Small intestine (tissue), 7 donors: ENCODE measurements around the gene PTH2. TPM values are rescaled to one million over a fixed set of nuclear protein-coding genes. Genes with fewer than 3 reads are reported as not detected.
A peak's percentile ranks its signal among the peaks of the same experiment; 100 is the strongest.
"Not testable (repeated sequence)": the region's sequence is repeated elsewhere in the genome, so short reads cannot be mapped to it uniquely, and the experiment has no call there.

ENCODE experiments used
- DNase-seq, 2 donors: peaks; one replicate each; pipeline versions ENCODE4 v3.0.0 to v3.0.0-alpha.2; 2013
- FAIRE-seq: peaks from 2 replicates; lab custom pipeline; 2012; peaks lifted over from hg19 to GRCh38; lab: Jason Lieb, UNC
- H3K27ac ChIP-seq, 3 donors: one replicate each; pipeline ENCODE4 v1.5.1; 2013; ENCODE audit warnings: low read length in 2 of 3, mild to moderate bottlenecking in 2 of 3, control low read depth in 1 of 3, inconsistent platforms in 1 of 3, low read depth in 1 of 3, moderate library complexity in 1 of 3
- H3K27me3 ChIP-seq, 3 donors: one replicate each; pipeline ENCODE4 v1.6.1; 2013; ENCODE audit warnings: low read length in 3 of 3, inconsistent platforms in 1 of 3; ENCODE audit not compliant: control insufficient read depth in 3 of 3, insufficient read depth in 3 of 3
- H3K36me3 ChIP-seq, 3 donors: one replicate each; pipeline ENCODE4 v1.6.1; 2013; ENCODE audit warnings: low read length in 3 of 3, inconsistent platforms in 1 of 3, low read depth in 1 of 3, mild to moderate bottlenecking in 1 of 3, moderate library complexity in 1 of 3; ENCODE audit not compliant: control insufficient read depth in 3 of 3, insufficient read depth in 2 of 3
- H3K4me1 ChIP-seq, 3 donors: one replicate each; pipeline ENCODE4 v1.6.1; 2013; ENCODE audit warnings: low read length in 2 of 3, inconsistent platforms in 1 of 3, low read depth in 1 of 3, mild to moderate bottlenecking in 1 of 3, moderate library complexity in 1 of 3; ENCODE audit not compliant: control insufficient read depth in 3 of 3, insufficient read depth in 2 of 3
- H3K4me3 ChIP-seq, 3 donors: one replicate each; pipeline ENCODE4 v1.5.1; 2013; ENCODE audit warnings: low read length in 3 of 3, control low read depth in 1 of 3, inconsistent platforms in 1 of 3, low read depth in 1 of 3, mild to moderate bottlenecking in 1 of 3, moderate library complexity in 1 of 3
- H3K9me3 ChIP-seq, 2 donors: one replicate each; pipeline ENCODE4 v1.6.1; 2013; ENCODE audit warnings: low read depth in 1 of 2, low read length in 1 of 2; ENCODE audit not compliant: control insufficient read depth in 2 of 2, insufficient read depth in 1 of 2
- WGBS, 3 donors: extraction: QIAGEN DNeasy Blood & Tissue Kit; methylation state at CpG; one replicate each; pipeline ENCODE4 v1.1.7; 2013; 5-methylcytosine and 5-hydroxymethylcytosine counted together
- polyA plus RNA-seq, 4 donors: library from polyadenylated mRNA; stranded (reverse) in 3 of 4; unstranded in 1 of 4; fragments of 200-250 nt in 3 of 4; fragments of 120-200 nt in 1 of 4; gene quantifications; one replicate each; pipeline versions ENCODE4 v1.2.1 to v1.2.3, GENCODE V29; 2013
- donor health status: healthy with polysubstance abuse.
- donor health status: control.
- donor health status: control.
- donor health status: Bipolar disorder and iron deficiency.
- donor health status: healthy.

The PTH2 gene
- polyA plus RNA-seq, 4 donors, result not detected

- Histone ChIP-seq H3K36me3 (peaks cover 0 to 80% (median 16%) of the 10 kb centered on the region in 3 donors), H3K4me3 (no peak overlapping the region), H3K27me3 (no peaks in the 10 kb centered on the region), H3K9me3 (no peaks in the 10 kb centered on the region), H3K27ac (no peak overlapping the region), H3K4me1 (no peaks in the 10 kb centered on the region)
- WGBS, 3 donors, result 91 to 94% (median 94%) methylated on average over 34 to 39 of the region's 39 CpGs
- no peak for DNase-seq
- no peak for FAIRE-seq
Observed at GRCh38 chr19:49463960-49464740, 40.9 kb upstream of the PTH2 start.

- Histone ChIP-seq H3K9me3 (no peaks in the 10 kb centered on the region), H3K27me3 (no peaks in the 10 kb centered on the region), H3K27ac (no peak overlapping the region), H3K36me3 (peaks cover 0 to 80% (median 16%) of the 10 kb centered on the region in 3 donors), H3K4me3 (no peak overlapping the region), H3K4me1 (no peaks in the 10 kb centered on the region)
- 87 to 96% (median 88%) methylated on average over 11 to 12 of the region's 12 CpGs for WGBS, 3 donors
- no peak for DNase-seq
- no peak for FAIRE-seq
Observed at GRCh38 chr19:49462492-49462891, 39.3 kb upstream of the PTH2 start.

DNA sequence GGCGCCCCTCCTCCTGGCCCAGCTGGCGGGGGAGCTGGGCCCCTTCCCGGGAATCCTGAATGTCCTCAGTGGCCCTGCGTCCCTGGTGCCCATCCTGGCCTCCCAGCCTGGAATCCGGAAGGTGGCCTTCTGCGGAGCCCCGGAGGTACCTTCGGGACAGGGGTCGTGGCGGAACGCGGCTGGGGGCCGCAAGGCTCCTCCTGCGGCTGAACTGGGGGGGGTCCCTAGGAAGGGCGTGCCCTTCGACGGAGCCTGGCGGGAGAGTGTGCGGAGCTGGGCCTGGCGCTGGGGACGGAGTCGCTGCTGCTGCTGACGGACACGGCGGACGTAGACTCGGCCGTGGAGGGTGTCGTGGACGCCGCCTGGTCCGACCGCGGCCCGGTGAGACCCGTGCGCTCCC is 38.4 kb upstream of the PTH2 start:
- 97 to 99% (median 98%) methylated on average over 28 to 37 of the region's 37 CpGs for WGBS, 3 donors
- Histone ChIP-seq H3K4me3 (no peak overlapping the region), H3K27ac (no peak overlapping the region), H3K9me3 (no peaks in the 10 kb centered on the region), H3K27me3 (no peaks in the 10 kb centered on the region), H3K36me3 (peaks cover 0 to 81% (median 16%) of the 10 kb centered on the region in 3 donors), H3K4me1 (no peaks in the 10 kb centered on the region)
- no peak for FAIRE-seq
- no peak for DNase-seq

GRCh38 chr19:49461130-49461529 is 37.9 kb upstream of the PTH2 start:
- H3K27ac ChIP-seq, H3K27me3 ChIP-seq, FAIRE-seq, H3K4me3 ChIP-seq, H3K4me1 ChIP-seq, H3K9me3 ChIP-seq, DNase-seq: not testable (repeated sequence)
- 0% methylated on average over 1 of the region's 1 CpG; no CpG with 5 or more reads in 1 of the 3 donors for WGBS, 3 donors
- H3K36me3 ChIP-seq, result peaks cover 0 to 80% (median 15%) of the 10 kb centered on the region in 3 donors

GRCh38 chr19:49459388-49459787 is 36.1 kb upstream of the PTH2 start:
- 90 to 93% (median 92%) methylated on average over 12 of the region's 12 CpGs for WGBS, 3 donors
- DNase-seq, result no peak
- no peaks in the 10 kb centered on the region for H3K9me3 ChIP-seq
- H3K27ac ChIP-seq, result peak overlapping the region in 1 of 3 donors; percentile 9
- no peak for FAIRE-seq
- peaks cover 0 to 65% (median 3%) of the 10 kb centered on the region in 3 donors for H3K36me3 ChIP-seq
- H3K4me3 ChIP-seq, result no peak overlapping the region
- no peaks in the 10 kb centered on the region for H3K27me3 ChIP-seq
- H3K4me1 ChIP-seq, result peaks cover 0 to 2% (median under 1%) of the 10 kb centered on the region in 3 donors

DNA sequence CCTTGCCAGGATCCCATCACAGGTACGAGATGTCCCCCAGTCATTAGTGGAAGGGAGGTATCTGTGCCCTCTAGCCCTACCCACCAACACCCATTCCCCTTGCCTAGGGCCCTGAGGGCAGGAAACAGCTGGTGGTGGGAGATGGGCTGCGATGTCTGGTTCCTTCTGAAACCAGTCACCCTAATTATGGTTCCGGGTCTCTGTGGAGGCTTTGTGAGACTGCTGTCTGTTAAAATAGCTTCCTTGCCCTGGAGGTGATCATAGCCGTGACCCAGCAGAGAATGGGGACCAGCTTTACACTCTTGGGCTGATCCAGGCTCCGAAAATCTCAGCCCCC is 35.3 kb upstream of the PTH2 start:
- Histone ChIP-seq H3K9me3 (no peaks in the 10 kb centered on the region), H3K4me3 (no peak overlapping the region), H3K36me3 (peaks cover 0 to 59% (median 2%) of the 10 kb centered on the region in 3 donors), H3K27me3 (no peaks in the 10 kb centered on the region), H3K4me1 (peaks cover 0 to 7% (median 6%) of the 10 kb centered on the region in 3 donors), H3K27ac (peak overlapping the region; percentile 34 to 77 (median 56))
- DNase-seq, result no peak
- WGBS, 3 donors, result 81 to 88% (median 85%) methylated on average over 5 of the region's 5 CpGs
- FAIRE-seq, result no peak

- FAIRE-seq (no peak), DNase-seq (no peak)
- peaks cover 0 to 7% (median 6%) of the 10 kb centered on the region in 3 donors for H3K4me1 ChIP-seq
- H3K27ac ChIP-seq, result peak overlapping the region in 2 of 3 donors; percentile 61 to 89
- no peaks in the 10 kb centered on the region for H3K9me3 ChIP-seq
- H3K27me3 ChIP-seq, result no peaks in the 10 kb centered on the region
- 66 to 91% (median 89%) methylated on average over 5 of the region's 5 CpGs for WGBS, 3 donors
- peaks cover 0 to 45% (median 2%) of the 10 kb centered on the region in 3 donors for H3K36me3 ChIP-seq
- peak overlapping the region in 1 of 3 donors; percentile 5 for H3K4me3 ChIP-seq
Observed at GRCh38 chr19:49456326-49456725, 33.1 kb upstream of the PTH2 start.

- peak in 1 of 2 donors; percentile 31 for DNase-seq
- Histone ChIP-seq H3K4me3 (no peak overlapping the region), H3K9me3 (no peaks in the 10 kb centered on the region), H3K36me3 (peaks cover 0 to 43% (median 2%) of the 10 kb centered on the region in 3 donors), H3K27me3 (no peaks in the 10 kb centered on the region), H3K4me1 (peaks cover 0 to 7% (median 6%) of the 10 kb centered on the region in 3 donors), H3K27ac (peak overlapping the region in 2 of 3 donors; percentile 61 to 79)
- WGBS, 3 donors, result 64 to 85% (median 81%) methylated on average over 5 of the region's 5 CpGs
- FAIRE-seq, result no peak
Observed at GRCh38 chr19:49455773-49456172, 32.5 kb upstream of the PTH2 start.
